Heart right ventricle (tissue), 16 donors: ENCODE results near the gene CHCHD10. TPM values are rescaled to one million over a fixed set of nuclear protein-coding genes. Genes with fewer than 3 reads are reported as not detected.

ENCODE experiments used
- ATAC-seq, 8 donors: fragments of 200-7000 bp; cut with Tn5 transposase; one replicate each; pipeline ENCODE4 v1.9.1; 2020; ENCODE audit warnings: mild to moderate bottlenecking in 8 of 8, moderate library complexity in 8 of 8, moderate number of reproducible peaks in 1 of 8
- DNase-seq, 2 donors: peaks; one replicate each; pipeline ENCODE4 v3.0.0-alpha.2; 2020
- H3K27ac ChIP-seq, 10 donors: fragments of 200-600 bp; sonication (generic) in 2 of 10; one replicate each; pipeline versions ENCODE4 v1.5.0 to v1.8.0; 2020 to 2022; ENCODE audit warnings: mild to moderate bottlenecking in 3 of 10
- H3K27me3 ChIP-seq, 7 donors: fragments of 200-600 bp; one replicate each; pipeline ENCODE4 v1.8.0; 2021 to 2022; ENCODE audit warnings: mild to moderate bottlenecking in 2 of 7
- H3K36me3 ChIP-seq, 9 donors: fragments of 200-600 bp; sonication (generic) in 1 of 9; one replicate each; pipeline versions ENCODE4 v1.5.0 to v1.8.0; 2020 to 2022; ENCODE audit warnings: mild to moderate bottlenecking in 2 of 9
- H3K4me1 ChIP-seq, 9 donors: fragments of 200-600 bp; sonication (generic) in 1 of 9; one replicate each; pipeline versions ENCODE4 v1.5.0 to v1.8.0; 2020 to 2022; ENCODE audit warnings: mild to moderate bottlenecking in 4 of 9
- H3K4me3 ChIP-seq, 10 donors: fragments of 200-600 bp; sonication (generic) in 2 of 10; one replicate each; pipeline versions ENCODE4 v1.5.0 to v1.8.0; 2020 to 2022; ENCODE audit warnings: mild to moderate bottlenecking in 7 of 10, moderate library complexity in 2 of 10
- H3K9me3 ChIP-seq, 11 donors: fragments of 200-600 bp in 10 of 11; sonication (generic) in 2 of 11; one replicate each; pipeline versions ENCODE4 v1.5.0 to v1.8.0; 2013 to 2022; ENCODE audit warnings: mild to moderate bottlenecking in 2 of 11, control low read depth in 1 of 11, moderate library complexity in 1 of 11
- CTCF ChIP-seq, 9 donors: fragments of 200-600 bp; sonication (generic) in 2 of 9; IDR thresholded peaks; one replicate each; pipeline versions ENCODE4 v1.5.0 to v1.8.0; 2021 to 2022; ENCODE audit warnings: antibody characterized with exemption in 9 of 9, mild to moderate bottlenecking in 5 of 9, moderate library complexity in 1 of 9
- WGBS, 2 donors: extraction: QIAGEN DNeasy Blood & Tissue Kit; methylation state at CpG; one replicate each; pipeline ENCODE4 v1.1.7; 2013; ENCODE audit warnings: inconsistent platforms in 1 of 2; 5-methylcytosine and 5-hydroxymethylcytosine counted together
- intact Hi-C, 10 donors: fragments of 100-400 bp; cut with DNase I; formaldehyde crosslinking; loops; one replicate each; pipeline versions ENCODE4 v1.11.1 to v1.14.2; 2022
- polyA plus RNA-seq, 2 donors: library from polyadenylated mRNA; stranded (reverse); fragments of 200-250 nt; gene quantifications; one replicate each; pipeline ENCODE4 v1.2.3, GENCODE V29; 2013
- total RNA-seq, 10 donors: library from RNA; stranded (reverse); fragmentation: NEBNext Ultra II Directional in 3 of 10; extraction: Animal tissue kit (Norgen Biotek cat#: 25700) in 3 of 10; gene quantifications; one replicate each; pipeline versions ENCODE4 v1.2.1 to v1.2.4, GENCODE V29; 2021 to 2023
- donor health status: Arrhythmogenic right ventricular cardiomyopathy.
- donor health status: ischemic (EF 13 %, LVEDD 7.1; RV severe dilation, severe dysfunction).
- donor health status: healthy with polysubstance abuse.
- donor health status: DM: no; HTN: yes; CAD: no.
- donor health status: DM: no; HTN: no; CAD: no.
- donor health status: ischemic (EF 25% LVEDD 6.9; RV normal size, moderate dysfunction).
- donor health status: ischemic (EF 25% LVEDD 5.7; RV mildly dilated, moderate dysfunction).
- donor health status: healthy.
- donor health status: DM: yes; HTN: yes; CAD: no.
- donor health status: Ischemic cardiomyopathy.
- donor health status: ischemic (EF 35%, LVEDD 5.7; RV mildly dilated, moderate dysfunction).
- donor health status: nonischemic (EF 11% LVEDD 7.7; RV severe dilation, severe dysfunction).
- donor health status: DM: yes; HTN: yes; CAD: no.
- donor health status: PGD.
- donor health status: ischemic (EF 29% LVEDD 5.4; RV normal size, mild dysfunction).
- donor health status: nonischemic (EF 23%, LVEDD 6.1; RV moderate dilation, normal function).

CHCHD10 gene
- total and polyA plus RNA-seq, 12 donors: 735 to 3,552 (median 1,056) TPM

GRCh38 chr22:23772315-23772648, 4.5 kb upstream of the CHCHD10 start:
- intact Hi-C loops: loop anchor here in 2 of 10 donors (5.0 kb wide), 2 partner anchors 60 to 75 kb away; no protein-coding TSS in a partner anchor
- peaks cover 0 to 10% (median 0%) of the 10 kb centered on the region in 7 donors for H3K27me3 ChIP-seq

GRCh38 chr22:23769321-23769965, 1.7 kb upstream of the CHCHD10 start:
- Histone ChIP-seq H3K36me3 (peaks cover 0 to 16% (median 0%) of the 10 kb centered on the region in 9 donors), H3K27me3 (peaks cover 0 to 10% (median 0%) of the 10 kb centered on the region in 7 donors), H3K9me3 (no peaks in the 10 kb centered on the region), H3K27ac (peak overlapping the region in 2 of 10 donors; percentile 94), H3K4me3 (no peak overlapping the region), H3K4me1 (peaks cover 8 to 68% (median 52%) of the 10 kb centered on the region in 9 donors)
- no peak for ATAC-seq
- WGBS, 2 donors: 84 to 92% methylated on average over 6 of the region's 6 CpGs
- no peak for TF ChIP-seq CTCF (IDR thresholded peaks at IDR 0.05)
- no peak for DNase-seq
- intact Hi-C loops: loop anchor here (2.0 to 10.0 kb wide), 5 partner anchors 19 to 225 kb away; no protein-coding TSS in a partner anchor

More at GRCh38 chr22:23772315-23772648, 4.5 kb upstream of the CHCHD10 start:
- TF ChIP-seq CTCF (IDR thresholded peaks at IDR 0.05): no peak
- no peak for ATAC-seq
- H3K27ac ChIP-seq: peak overlapping the region in 9 of 10 donors; percentile 8 to 85 (median 64)
- DNase-seq: no peak
- H3K4me1 ChIP-seq: peaks cover 8 to 55% (median 48%) of the 10 kb centered on the region in 9 donors
- 15 to 23% methylated on average over 6 of the region's 6 CpGs for WGBS, 2 donors
- H3K4me3 ChIP-seq: peak overlapping the region in 9 of 10 donors; percentile 49 to 60 (median 54)
- no peaks in the 10 kb centered on the region for H3K36me3 ChIP-seq
- no peaks in the 10 kb centered on the region for H3K9me3 ChIP-seq

GRCh38 chr22:23767303-23767672, 484 bp downstream of the CHCHD10 start:
- TF ChIP-seq CTCF (IDR thresholded peaks at IDR 0.05): no peak
- Histone ChIP-seq H3K9me3 (no peaks in the 10 kb centered on the region), H3K27ac (peak overlapping the region; percentile 85 to 96 (median 92)), H3K4me1 (peaks cover 8 to 71% (median 57%) of the 10 kb centered on the region in 9 donors), H3K27me3 (no peaks in the 10 kb centered on the region), H3K4me3 (peak overlapping the region; percentile 58 to 78 (median 70)), H3K36me3 (peaks cover 0 to 16% (median 0%) of the 10 kb centered on the region in 9 donors)
- 7% methylated on average over 22 to 27 of the region's 27 CpGs for WGBS, 2 donors
- no peak for DNase-seq
- peak in 5 of 8 donors; percentile 1 to 9 (median 6) for ATAC-seq
- intact Hi-C loops: loop anchor here in 9 of 10 donors (5.0 to 10.0 kb wide), 3 partner anchors 80 to 222 kb away; no protein-coding TSS in a partner anchor

- DNase-seq (no peak), ATAC-seq (no peak)
- intact Hi-C loops: loop anchor here in 9 of 10 donors (5.0 to 10.0 kb wide), 3 partner anchors 82 to 220 kb away; no protein-coding TSS in a partner anchor
- Histone ChIP-seq H3K9me3 (no peaks in the 10 kb centered on the region), H3K4me3 (peak overlapping the region in 9 of 10 donors; percentile 58 to 78 (median 67)), H3K36me3 (peaks cover 0 to 16% (median 0%) of the 10 kb centered on the region in 9 donors), H3K27ac (peak overlapping the region in 5 of 10 donors; percentile 36 to 94 (median 86)), H3K27me3 (no peaks in the 10 kb centered on the region), H3K4me1 (peaks cover 6 to 57% (median 46%) of the 10 kb centered on the region in 9 donors)
- no peak for TF ChIP-seq CTCF (IDR thresholded peaks at IDR 0.05)
- 66 to 69% methylated on average over 9 of the region's 9 CpGs for WGBS, 2 donors
These were observed 2.6 kb downstream of the CHCHD10 start for GRCh38 chr22:23764899-23765881.
